IPS DF 4.7 (cell line): ENCODE measurements around the gene C16orf86.
"Not testable (repeated sequence)": the region's sequence is repeated elsewhere in the genome, so short reads cannot be mapped to it uniquely, and the experiment has no call there.

Source experiments
- DNase-seq: peaks from one replicate; pipeline ENCODE4 v3.0.0-alpha.2; 2013; ENCODE audit warnings: low spot score; ENCODE audit errors: extremely low read depth

C16orf86 gene

DNA sequence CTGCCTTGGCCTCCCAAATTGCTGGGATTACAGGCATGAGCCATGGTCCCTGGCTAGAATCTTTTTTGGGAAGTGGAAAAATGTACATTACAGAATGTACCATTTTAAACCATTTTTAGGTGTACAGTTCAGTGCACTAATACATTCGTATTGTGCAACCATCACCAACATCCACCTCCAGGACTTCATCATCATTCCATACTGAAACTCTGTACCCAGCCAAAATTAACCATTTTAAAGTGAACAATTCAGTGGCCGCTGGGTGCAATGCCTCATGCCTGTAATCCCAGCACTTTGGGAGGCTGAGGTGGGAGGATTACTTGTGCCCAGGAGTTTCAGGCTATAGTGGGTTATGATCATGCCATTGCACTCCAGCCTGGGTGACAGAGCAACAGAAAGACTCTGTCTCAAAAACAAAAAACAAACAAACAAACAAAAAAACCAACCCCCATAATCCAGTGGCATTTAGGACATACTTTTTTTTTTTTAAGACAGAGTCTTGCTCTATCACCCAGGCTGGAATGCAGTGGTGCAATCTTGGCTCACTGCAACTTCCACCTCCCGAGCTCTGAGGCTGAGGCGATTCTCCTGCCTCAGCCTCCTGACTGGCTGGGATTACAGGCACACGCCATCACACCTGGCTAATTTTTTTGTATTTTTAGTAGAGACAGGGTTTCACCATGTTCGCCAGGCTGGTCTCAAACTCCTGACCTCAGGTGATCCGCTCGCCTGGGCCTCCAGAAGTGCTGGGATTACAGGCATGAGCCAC is 27.1 kb downstream of the C16orf86 start:
- not testable (repeated sequence) for DNase-seq

DNA sequence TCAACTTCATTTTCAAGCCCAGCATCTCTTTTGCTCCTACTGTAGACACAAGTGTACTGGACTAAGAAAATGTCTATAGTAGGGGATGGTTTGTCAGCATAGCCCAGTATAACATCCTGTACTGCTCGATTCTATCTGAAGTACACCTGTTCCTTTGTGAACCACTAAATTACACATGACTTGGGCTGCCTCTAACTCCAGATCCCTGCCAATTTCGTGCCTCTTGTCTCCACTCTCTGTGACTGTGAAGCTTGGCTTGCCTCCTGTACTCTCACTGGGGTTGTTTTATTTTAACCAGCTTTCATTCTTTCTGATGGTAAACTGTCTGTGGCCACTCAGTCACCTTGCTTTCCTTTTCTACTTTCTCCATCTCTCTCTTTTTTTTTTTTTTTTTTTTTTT is 28.0 kb downstream of the C16orf86 start:
- DNase-seq: no peak

DNA sequence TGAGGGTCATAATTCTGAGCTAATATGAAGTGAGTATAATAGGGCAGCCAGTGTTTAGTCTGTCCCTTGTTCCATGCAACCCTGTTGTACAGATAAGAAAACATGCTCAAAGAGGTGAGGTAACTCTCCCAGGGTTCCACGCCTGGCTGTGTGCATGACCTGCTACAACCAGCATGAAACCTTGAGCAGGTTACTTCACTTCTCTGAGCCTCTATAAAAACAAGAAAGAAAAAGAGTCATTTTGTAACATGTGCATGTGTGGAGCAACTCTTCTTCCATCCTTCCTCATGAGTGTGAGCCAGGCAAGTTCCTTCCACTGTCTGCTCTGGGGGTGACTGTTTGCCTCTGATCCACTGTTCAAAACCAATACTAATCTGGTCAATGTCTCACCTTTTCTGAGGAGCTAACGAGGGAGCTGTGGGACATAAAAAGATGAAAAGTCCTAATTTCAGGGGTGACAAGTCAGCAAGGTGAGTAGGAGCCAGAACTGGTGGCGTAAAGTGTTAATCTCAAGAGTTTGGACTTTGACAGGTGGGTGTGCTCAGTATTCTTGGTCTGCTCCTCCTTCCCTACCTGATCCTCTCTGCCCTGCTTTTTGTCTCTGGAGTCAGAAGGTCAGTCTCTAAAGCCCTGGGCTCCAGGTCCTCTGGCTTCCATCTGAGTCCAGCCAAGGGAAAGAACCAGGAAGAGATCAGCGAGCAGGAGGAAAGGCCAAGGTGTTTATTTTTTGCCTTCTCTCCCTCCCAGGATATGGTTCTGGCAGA is 31.0 kb downstream of the C16orf86 start:
- no peak for DNase-seq

DNA sequence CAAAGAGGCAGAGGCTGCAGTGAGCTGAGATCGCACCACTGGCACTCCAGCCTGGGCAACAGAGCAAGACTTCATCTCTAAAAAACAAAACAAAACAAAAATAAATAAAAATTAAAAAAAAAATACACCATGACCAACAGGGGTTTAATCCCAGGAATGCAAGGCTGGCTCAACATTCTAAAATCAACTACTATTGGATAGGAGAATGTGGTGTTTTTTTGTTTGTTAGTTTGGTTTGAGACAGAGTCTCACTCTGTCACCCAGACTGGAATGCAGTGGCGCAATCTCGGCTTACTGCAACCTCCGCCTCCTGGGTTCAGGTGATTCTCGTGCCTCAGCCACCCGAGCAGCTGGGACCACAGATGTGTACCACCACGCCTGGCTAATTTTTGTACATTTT is 32.7 kb downstream of the C16orf86 start:
- DNase-seq: no peak

DNA sequence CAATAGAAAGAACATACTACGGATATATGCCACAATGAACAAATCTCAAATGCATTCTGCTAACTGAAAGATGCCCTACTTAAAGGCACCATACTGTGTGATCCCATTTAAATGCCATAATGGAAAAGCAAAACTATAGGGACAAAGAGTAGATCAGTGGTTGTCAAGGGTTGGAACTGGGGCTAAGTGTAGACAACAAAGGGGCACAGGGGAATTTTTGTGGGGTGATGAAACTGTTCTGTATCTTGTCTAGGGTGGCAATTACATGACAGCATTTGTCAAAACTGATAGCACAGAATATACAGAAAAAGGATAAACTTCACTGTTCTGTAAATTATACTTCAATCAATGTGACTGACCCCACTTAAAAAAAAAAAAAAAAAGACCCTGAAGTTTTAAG is 34.8 kb downstream of the C16orf86 start:
- DNase-seq: no peak

DNA sequence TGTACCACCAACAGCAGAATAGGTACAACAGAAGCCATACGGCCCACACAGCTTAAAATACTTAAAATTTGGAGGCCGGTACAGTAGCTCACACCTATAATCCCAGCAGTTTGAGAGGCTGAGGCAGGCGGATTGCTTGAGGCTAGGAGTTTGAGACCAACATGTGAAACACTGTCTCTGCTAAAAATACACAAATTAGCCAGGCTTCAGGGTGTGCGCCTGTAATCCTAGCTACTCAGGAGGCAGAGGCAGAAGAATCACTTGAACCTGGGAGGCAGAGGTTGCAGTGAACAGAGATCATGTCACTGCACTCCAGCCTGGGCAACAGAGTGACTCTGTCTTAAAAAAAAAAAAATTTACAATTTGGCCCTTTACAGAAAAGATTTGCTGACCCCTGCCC is 35.5 kb downstream of the C16orf86 start:
- DNase-seq: no peak

DNA sequence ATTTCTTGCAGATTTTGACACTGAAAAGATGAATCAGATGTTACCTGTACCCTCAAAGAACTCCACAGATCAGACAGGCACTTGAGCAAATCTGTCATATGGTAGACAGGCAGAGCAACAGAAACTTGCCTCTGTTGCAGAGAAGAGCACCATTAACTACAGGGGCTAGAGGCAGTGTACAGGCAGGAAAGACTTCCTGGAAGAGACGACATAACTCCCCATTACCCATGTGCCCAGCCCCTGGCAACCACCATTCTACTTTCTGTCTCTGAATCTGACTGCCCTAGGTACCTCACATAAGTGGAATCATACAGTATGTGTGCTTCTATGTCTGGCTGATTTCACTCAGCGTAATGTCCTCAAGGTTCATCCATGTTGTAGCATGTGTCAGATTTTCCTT is 37.0 kb downstream of the C16orf86 start:
- DNase-seq: no peak

DNA sequence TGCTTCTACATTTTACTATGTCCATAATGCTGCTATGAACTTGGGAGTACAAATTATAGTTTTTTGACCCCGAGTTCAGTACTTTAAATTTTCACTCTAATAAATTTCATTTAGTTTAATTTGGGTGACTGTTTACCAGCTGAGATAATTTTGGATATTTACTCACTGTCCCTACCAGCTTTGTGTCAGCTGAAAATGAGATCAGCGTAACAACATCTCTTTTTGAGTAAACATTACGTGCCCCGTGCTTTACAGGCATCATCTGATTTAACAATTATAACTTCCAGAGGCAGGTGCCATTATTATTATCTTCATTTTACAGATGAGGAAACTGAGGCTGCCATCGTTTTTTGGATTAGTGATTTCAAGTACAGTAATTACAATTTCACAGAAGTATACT is 37.5 kb downstream of the C16orf86 start:
- no peak for DNase-seq

DNA sequence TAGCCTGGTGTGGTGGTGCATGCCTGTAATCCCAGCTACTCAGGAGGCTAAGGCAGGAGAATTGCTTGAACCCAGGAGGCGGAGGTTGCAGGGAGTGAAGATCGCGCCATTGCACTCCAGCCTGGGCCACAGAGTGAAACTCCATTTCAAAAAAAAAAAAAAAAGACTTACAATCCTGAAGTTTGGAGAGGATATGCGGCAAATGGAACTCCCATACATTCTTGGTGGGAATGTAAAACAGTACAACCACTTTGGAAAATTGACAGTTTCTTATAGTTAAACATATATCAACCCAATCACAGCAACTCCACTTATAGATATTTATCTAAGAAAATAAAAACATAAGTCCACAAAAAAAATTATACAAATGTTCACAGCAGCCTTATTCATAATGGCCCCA is 40.6 kb downstream of the C16orf86 start:
- DNase-seq: no peak

DNA sequence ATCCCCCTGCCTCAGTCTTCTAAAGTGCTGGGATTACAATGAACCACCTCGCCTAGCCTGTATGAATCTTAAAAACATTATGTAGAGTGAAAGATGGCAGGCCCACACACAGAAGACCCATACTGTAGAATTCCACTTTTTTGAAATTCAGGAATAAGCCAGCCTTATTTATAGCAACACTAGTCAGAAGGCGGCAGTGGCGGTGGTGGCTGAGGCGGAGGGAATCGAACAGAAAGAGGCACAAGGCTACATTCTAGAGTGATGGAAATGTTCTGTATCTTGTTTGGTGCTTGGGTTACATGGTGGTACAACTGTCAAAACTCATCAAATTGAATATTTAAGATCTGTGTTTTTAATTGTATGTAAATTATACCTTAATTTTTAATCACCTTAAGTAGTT is 41.2 kb downstream of the C16orf86 start:
- DNase-seq: no peak

DNA sequence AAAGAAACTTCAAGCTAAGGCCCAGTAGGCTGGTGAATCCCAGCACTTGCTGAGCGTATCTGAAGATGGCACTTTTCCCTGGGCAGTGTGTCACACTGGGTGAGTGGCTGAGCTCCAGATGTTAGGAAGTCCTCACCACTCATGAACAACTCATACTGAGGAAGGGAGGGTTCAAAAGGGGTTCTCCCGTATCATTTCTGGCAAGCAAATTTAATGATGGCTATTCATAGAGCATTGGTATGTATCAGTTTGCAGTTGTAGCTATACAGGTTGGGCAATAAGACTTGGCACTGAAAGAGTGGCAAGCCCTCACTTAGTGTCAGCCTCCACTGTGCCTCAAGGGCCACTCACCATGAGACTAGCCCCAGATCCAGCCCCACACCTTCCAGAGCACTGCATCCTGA is 41.8 kb downstream of the C16orf86 start:
- no peak for DNase-seq

DNA sequence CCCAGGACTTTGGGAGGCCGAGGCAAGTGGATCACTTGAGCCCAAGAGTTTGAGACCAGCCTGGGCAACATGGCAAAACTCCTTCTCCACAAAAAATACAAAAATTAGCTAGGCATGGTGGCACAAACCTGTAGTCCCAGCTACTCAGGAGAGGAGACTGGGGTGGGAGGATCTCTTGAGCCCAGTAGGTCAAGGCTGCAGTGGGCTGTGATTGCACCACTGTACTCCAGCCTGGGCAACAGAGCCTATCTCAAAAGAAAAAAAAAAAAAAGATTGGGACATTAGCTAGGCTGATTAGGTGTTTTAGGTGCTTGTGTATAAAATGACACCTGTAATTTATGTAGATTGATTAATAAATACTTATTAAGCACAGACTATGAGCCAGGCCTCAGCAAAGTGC is 42.4 kb downstream of the C16orf86 start:
- DNase-seq: no peak

DNA sequence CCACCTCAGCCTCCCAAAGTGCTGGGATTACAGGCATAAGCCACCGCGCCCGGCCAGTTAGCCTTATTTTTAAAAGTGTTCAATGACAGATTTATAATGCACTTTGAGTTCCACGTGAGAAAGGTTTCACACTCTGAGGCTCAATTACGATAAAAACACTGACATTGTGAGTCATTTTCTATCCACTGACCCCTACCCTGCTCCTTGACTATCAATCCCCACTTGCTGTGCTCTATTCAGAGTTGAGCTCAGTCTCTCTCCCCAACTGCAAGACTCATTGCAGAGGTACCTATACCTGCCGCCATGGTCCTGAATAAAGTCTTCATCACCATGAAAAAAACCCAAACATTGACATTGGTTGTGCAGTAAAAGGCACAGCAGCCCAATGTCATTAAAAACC is 44.0 kb downstream of the C16orf86 start:
- DNase-seq: no peak

DNA sequence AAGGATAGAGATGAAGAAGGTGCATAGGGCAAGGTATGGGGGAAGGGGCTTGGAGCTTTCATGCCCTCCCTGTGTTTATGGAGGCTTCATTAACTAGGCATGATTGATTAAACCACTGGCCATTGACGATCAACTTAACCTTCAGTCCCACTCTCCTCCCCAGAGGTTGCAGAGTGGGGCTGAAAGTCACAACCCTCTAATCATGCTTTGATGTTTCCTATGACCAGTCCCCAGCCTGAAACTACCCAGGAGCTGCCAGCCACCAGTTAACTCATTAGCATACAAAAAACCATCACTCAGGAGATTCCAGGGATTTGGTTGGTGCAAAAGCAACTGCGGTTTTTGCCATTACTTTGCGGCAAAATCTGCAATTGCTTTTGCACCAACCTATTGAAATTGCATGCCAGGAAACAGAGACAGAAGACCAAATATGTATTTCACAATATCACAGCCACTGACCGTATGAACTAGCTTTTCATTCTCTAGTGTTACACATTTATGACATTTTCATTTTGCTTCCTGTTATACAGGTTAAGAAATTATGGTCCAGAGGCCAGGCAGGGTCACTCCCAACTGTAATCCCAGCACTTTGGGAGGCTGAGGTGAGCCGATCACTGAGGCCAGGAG is 47.1 kb downstream of the C16orf86 start:
- DNase-seq: no peak

DNA sequence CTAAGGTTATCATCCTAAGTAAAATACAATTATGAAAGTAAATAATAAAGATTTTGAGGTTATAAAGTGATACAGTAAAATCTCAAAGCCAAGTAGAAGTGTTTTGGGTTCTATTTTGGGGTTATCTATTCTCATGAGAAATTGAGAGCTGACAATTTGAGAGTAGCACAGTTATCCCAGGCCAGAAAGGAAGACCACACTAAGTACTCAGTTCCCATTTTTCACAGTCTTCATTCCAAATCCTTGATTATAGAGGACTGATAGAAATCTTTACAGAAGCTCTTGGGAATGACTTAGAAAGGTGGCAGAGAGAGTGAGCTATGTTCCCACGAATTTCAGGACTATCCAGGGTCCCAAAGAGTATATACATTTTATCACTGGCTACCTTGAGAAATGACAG is 47.9 kb downstream of the C16orf86 start:
- no peak for DNase-seq

DNA sequence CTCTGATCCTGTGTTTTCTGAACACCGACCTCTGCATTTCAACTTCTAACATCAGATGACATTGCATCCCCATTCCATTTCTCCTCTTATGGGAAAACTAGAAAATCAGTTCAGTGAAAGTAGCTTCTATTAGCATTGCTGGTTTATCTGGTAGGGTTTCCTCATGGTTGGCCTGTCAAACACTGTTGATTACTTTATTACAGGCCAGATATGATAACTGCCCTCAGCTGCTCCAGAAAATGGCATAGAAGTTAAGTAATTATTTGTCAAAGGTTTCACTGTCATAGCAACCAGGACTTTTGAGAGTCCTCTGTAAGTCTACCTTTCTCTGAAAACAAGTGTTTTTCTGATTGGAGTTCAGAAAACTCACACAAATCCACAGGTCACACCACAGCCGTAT is 49.5 kb downstream of the C16orf86 start:
- DNase-seq: no peak
